Adrenal gland (tissue), 5 donors: Measurements from ENCODE around the gene KLHL2.

ENCODE experiments used
- POLR2A ChIP-seq, 2 donors: fragments of 450-650 bp; IDR thresholded peaks; one replicate each; pipeline ENCODE4 v1.6.1; 2017; ENCODE audit warnings: antibody characterized with exemption in 2 of 2, mild to moderate bottlenecking in 2 of 2, moderate library complexity in 1 of 2
- TF ChIP-seq, protein P1 (sequence below), 6 experiments: fragments of 450-650 bp in 4 of 6; fragments of 200-600 bp in 2 of 6; sonication (generic) in 1 of 6; IDR thresholded peaks; 1 replicate in 5 of 6; 2 replicates in 1 of 6; pipeline versions ENCODE4 v1.5.1 to v1.8.0; 2016 to 2021; ENCODE audit warnings: antibody characterized with exemption in 6 of 6, mild to moderate bottlenecking in 2 of 6, moderate library complexity in 1 of 6
- donor health status: DM: no; HTN: no; CAD: no.

DNA sequence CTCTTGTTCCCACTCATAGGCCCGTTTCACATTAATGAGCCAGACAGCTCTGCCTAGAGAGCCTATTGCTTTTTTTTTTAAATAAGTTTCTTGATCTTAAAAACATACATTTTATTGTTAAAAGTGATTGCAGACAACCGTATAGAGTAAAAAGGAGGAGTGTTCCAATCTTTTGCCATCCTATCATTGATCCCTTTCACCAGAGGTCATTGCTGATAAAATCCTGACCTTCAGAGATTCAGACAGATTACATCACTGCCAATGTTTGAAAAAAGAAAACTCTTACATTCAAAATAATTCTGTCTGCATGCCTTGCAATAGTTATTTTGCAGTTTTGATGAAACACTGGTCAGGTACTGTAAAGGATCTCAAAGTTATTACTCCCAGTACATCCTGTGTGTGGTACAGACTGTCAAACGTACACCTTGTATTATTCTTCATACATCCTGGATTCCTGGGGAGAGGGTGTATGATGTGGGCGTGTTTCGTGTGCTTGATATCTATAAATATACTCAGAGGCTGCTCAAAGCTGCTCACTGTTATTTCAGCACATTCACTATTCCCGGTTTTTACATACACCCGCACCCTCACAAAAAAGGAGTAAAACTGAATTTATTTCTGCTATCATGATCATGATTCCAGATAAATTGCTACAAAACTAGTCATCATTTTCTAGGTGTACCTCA lies 15.4 kb upstream of the KLHL2 start:
- TF ChIP-seq, protein P1, sequence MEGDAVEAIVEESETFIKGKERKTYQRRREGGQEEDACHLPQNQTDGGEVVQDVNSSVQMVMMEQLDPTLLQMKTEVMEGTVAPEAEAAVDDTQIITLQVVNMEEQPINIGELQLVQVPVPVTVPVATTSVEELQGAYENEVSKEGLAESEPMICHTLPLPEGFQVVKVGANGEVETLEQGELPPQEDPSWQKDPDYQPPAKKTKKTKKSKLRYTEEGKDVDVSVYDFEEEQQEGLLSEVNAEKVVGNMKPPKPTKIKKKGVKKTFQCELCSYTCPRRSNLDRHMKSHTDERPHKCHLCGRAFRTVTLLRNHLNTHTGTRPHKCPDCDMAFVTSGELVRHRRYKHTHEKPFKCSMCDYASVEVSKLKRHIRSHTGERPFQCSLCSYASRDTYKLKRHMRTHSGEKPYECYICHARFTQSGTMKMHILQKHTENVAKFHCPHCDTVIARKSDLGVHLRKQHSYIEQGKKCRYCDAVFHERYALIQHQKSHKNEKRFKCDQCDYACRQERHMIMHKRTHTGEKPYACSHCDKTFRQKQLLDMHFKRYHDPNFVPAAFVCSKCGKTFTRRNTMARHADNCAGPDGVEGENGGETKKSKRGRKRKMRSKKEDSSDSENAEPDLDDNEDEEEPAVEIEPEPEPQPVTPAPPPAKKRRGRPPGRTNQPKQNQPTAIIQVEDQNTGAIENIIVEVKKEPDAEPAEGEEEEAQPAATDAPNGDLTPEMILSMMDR (IDR thresholded peaks at IDR 0.05), result no peak
- no peak for TF ChIP-seq POLR2A (IDR thresholded peaks at IDR 0.05)
